ENCODE results near the gene SLC25A22. TPM values are rescaled to one million over a fixed set of nuclear protein-coding genes. Genes with fewer than 3 reads are reported as not detected.
A peak's percentile ranks its signal among the peaks of the same experiment; 100 is the strongest.

Gene SLC25A22
- total and polyA plus RNA-seq, 9 of the 15 experiments (the other 6 are each of a cell fraction or from before 2014, with no cell fraction given), result 0.41 to 55.4 (median 11.4) TPM

- H3K9ac ChIP-seq (ENCODE audit: insufficient read depth in 1 of 2, low read depth in 2 of 2, low read length in 2 of 2), result peak overlapping the region in 1 of 2 experiments; percentile 97; a peak in 1 of 4 replicates
- H4K20me1 ChIP-seq (replicated peaks; ENCODE audit: control insufficient read depth, insufficient read depth, low read length), result no peaks in the 10 kb centered on the region
- in situ Hi-C loops (cut with MboI), result no loop called here
- DNase-seq (ENCODE audit: extremely low read depth in 1 of 4, low spot score in 3 of 4) (no peak), ATAC-seq (no peak), FAIRE-seq (no peak)
- H3K27ac ChIP-seq (ENCODE audit: extremely low read depth, low read depth, low read length), result no peak overlapping the region
- intact Hi-C loops (cut with micrococcal nuclease), result no loop called here
- H3K27me3 ChIP-seq (ENCODE audit: control insufficient read depth in 2 of 2, insufficient read depth in 2 of 2, low read length in 2 of 2), result no peaks in the 10 kb centered on the region
- no peak overlapping the region for H2AFZ ChIP-seq (ENCODE audit: low read depth, low read length)
- BruUV-seq (replicated peaks), result no TSS peak
- H3K36me3 ChIP-seq (ENCODE audit: control insufficient read depth, insufficient read depth, low read length), result peaks cover 38% of the 10 kb centered on the region; the same call in 1 of the 3 replicates
- H3K4me1 ChIP-seq (replicated peaks in 1 of 2; ENCODE audit: control insufficient read depth in 2 of 2, insufficient read depth in 2 of 2, low read length in 2 of 2), result peaks cover 7 to 96% of the 10 kb centered on the region in 2 experiments; a peak in 4 of 5 replicates
- WGBS (ENCODE audit: insufficient coverage, low coverage, missing lambda C conversion rate), result 92% methylated on average over 10 of the region's 21 CpGs
- no peaks in the 10 kb centered on the region for H3K9me1 ChIP-seq (ENCODE audit: control insufficient read depth, insufficient read depth, low read length)
- H3K4me3 ChIP-seq, result no peak overlapping the region
- POLR2A ChIA-PET, result interaction anchor here (0.5 to 1.0 kb wide), 5 partner anchors 9 to 110 kb away, joined by 3 to 4 read pairs (median 3); no protein-coding TSS in a partner anchor
- CTCF ChIA-PET (ENCODE audit: low intra/inter-chr PET ratio), result no interaction called here
- H3K79me2 ChIP-seq (ENCODE audit: control insufficient read depth, insufficient read depth, low read length), result peaks cover 24% of the 10 kb centered on the region; the same call in 2 of the 3 replicates
- TF ChIP-seq ZBTB33 (CRISPR knock-in tag; IDR thresholded peaks at IDR 0.05), result peak; percentile 95
- TF ChIP-seq HNRNPL (IDR thresholded peaks at IDR 0.05; ENCODE audit: low read depth, low read length), result peak; percentile 16; the same call in 1 of the 2 replicates
- TF ChIP-seq MTA1 (IDR thresholded peaks at IDR 0.05; ENCODE audit: borderline replicate concordance), result no peak
- TF ChIP-seq RBM22 (IDR thresholded peaks at IDR 0.05; ENCODE audit: low read depth, low read length, poor library complexity, severe bottlenecking), result peak; percentile 42
- 0 out of 2 replicates have a peak, but pooled peaks have one; percentile 50 for TF ChIP-seq POLR2G (IDR thresholded peaks at IDR 0.05; ENCODE audit: low read depth, low read length)
- no peak for TF ChIP-seq POLR3G (IDR thresholded peaks at IDR 0.05; ENCODE audit: extremely low read depth, insufficient read length, insufficient replicate concordance)
- no peaks in the 10 kb centered on the region for H3K9me3 ChIP-seq (replicated peaks; ENCODE audit: control insufficient read depth, insufficient read depth, low read depth, low read length)
- no peak overlapping the region for H3K4me2 ChIP-seq (ENCODE audit: insufficient read depth, low read length)
Observed at GRCh38 chr11:802018-802617, 4.0 kb upstream of the SLC25A22 start.

Data from K562 (cell line).